OCI-LY1 (cell line): ENCODE results near the gene PAK2.
"Not testable (repeated sequence)": the region's sequence is repeated elsewhere in the genome, so short reads cannot be mapped to it uniquely, and the experiment has no call there.

ENCODE experiments used
- H2AFZ ChIP-seq: fragments of 200-600 bp; sonication (generic), shearing (Covaris generic); 2 replicates; pipeline ENCODE4 v1.6.0; 2014; ENCODE audit warnings: antibody characterized with exemption, mild to moderate bottlenecking, low read length
- H3F3A ChIP-seq: fragments of 200-600 bp; sonication (generic), shearing (Covaris generic); 2 replicates; pipeline ENCODE4 v1.6.0; 2014; ENCODE audit warnings: mild to moderate bottlenecking, antibody characterized with exemption, low read length, moderate library complexity; ENCODE audit not compliant: insufficient read depth
- H3K27ac ChIP-seq: fragments of 200-600 bp; sonication (generic); 2 replicates; pipeline ENCODE4 v1.5.1; 2014; ENCODE audit warnings: low read length, mixed run types, mild to moderate bottlenecking, low read depth; ENCODE audit not compliant: poor library complexity, severe bottlenecking
- H3K27me3 ChIP-seq: fragments of 200-600 bp; sonication (generic); 2 replicates; pipeline ENCODE4 v1.6.0; 2014; ENCODE audit warnings: antibody characterized with exemption, mild to moderate bottlenecking, low read length, moderate library complexity; ENCODE audit not compliant: insufficient read depth
- H3K36me3 ChIP-seq: fragments of 200-600 bp; sonication (generic); 2 replicates; pipeline ENCODE4 v1.6.1; 2014; ENCODE audit warnings: mild to moderate bottlenecking, antibody characterized with exemption, low read length, moderate library complexity, mixed read lengths; ENCODE audit not compliant: insufficient read depth
- H3K4me1 ChIP-seq: fragments of 200-600 bp; sonication (generic); 2 replicates; pipeline ENCODE4 v1.5.1; 2014; ENCODE audit warnings: mild to moderate bottlenecking, low read length, moderate library complexity; ENCODE audit not compliant: insufficient read depth, severe bottlenecking
- H3K4me2 ChIP-seq: fragments of 200-600 bp; sonication (generic), shearing (Covaris generic); 2 replicates; pipeline ENCODE4 v1.6.1; 2014; ENCODE audit warnings: low read length
- H3K4me3 ChIP-seq: fragments of 200-600 bp; sonication (generic); 2 replicates; pipeline ENCODE4 v1.5.1; 2014; ENCODE audit warnings: low read length, low read depth, mild to moderate bottlenecking, mixed read lengths; ENCODE audit not compliant: poor library complexity, severe bottlenecking
- H3K79me2 ChIP-seq: fragments of 200-600 bp; shearing (Covaris generic); 2 replicates; pipeline ENCODE4 v1.6.1; 2016; ENCODE audit warnings: mixed run types, low read length, mixed read lengths; ENCODE audit not compliant: insufficient read depth
- H3K9ac ChIP-seq: fragments of 200-600 bp; sonication (generic), shearing (Covaris generic); 2 replicates; pipeline ENCODE4 v1.6.1; 2014; ENCODE audit warnings: mild to moderate bottlenecking, low read length, mixed read lengths
- H3K9me2 ChIP-seq: fragments of 200-600 bp; sonication (generic), shearing (Covaris generic); 2 replicates; pipeline ENCODE4 v1.6.1; 2014; ENCODE audit warnings: low read depth, mild to moderate bottlenecking, low read length, mixed read lengths
- H3K9me3 ChIP-seq: fragments of 200-600 bp; shearing (Covaris generic); 2 replicates; pipeline ENCODE4 v1.6.1; 2014; ENCODE audit warnings: low read length, mixed read lengths
- H4K20me1 ChIP-seq: fragments of 200-600 bp; sonication (generic), shearing (Covaris generic); 2 replicates; pipeline ENCODE4 v1.6.0; 2016; ENCODE audit warnings: mild to moderate bottlenecking, low read length; ENCODE audit not compliant: insufficient read depth
- CTCF ChIP-seq: fragments of 200-600 bp; sonication (generic), shearing (Covaris generic); IDR thresholded peaks from 2 replicates; pipeline ENCODE4 v1.5.1; 2017; ENCODE audit warnings: mild to moderate bottlenecking, antibody characterized with exemption, low read length, moderate library complexity, mixed read lengths
- EZH2 ChIP-seq: fragments of 200-600 bp; sonication (generic), shearing (Covaris generic); IDR thresholded peaks from 2 replicates; pipeline ENCODE4 v1.8.0; 2017; ENCODE audit warnings: borderline replicate concordance, mixed run types, mild to moderate bottlenecking, antibody characterized with exemption, low read length, moderate library complexity, mixed read lengths

PAK2 gene

GRCh38 chr3:196843435-196844110 lies 103.9 kb downstream of the PAK2 start:
- no peaks in the 10 kb centered on the region for H3F3A ChIP-seq
- no peaks in the 10 kb centered on the region for H3K36me3 ChIP-seq
- H3K9ac ChIP-seq = no peak overlapping the region
- H3K79me2 ChIP-seq = no peaks in the 10 kb centered on the region
- H3K9me3 ChIP-seq = no peaks in the 10 kb centered on the region; the same call in 1 of the 2 replicates
- no peaks in the 10 kb centered on the region for H3K9me2 ChIP-seq
- H3K4me1 ChIP-seq = peaks cover 9% of the 10 kb centered on the region
- H3K27ac ChIP-seq = no peak overlapping the region
- no peaks in the 10 kb centered on the region for H3K27me3 ChIP-seq
- TF ChIP-seq CTCF = no peak
- TF ChIP-seq EZH2 = no peak
- H2AFZ ChIP-seq = no peak overlapping the region
- H4K20me1 ChIP-seq = no peaks in the 10 kb centered on the region
- H3K4me2 ChIP-seq = no peak overlapping the region
- no peak overlapping the region for H3K4me3 ChIP-seq

GRCh38 chr3:196844235-196845219 lies 104.9 kb downstream of the PAK2 start:
- H3K9ac ChIP-seq, H3K4me3 ChIP-seq, H4K20me1 ChIP-seq, H3F3A ChIP-seq, H3K36me3 ChIP-seq, H3K9me3 ChIP-seq, H3K4me2 ChIP-seq, H2AFZ ChIP-seq, H3K79me2 ChIP-seq, H3K27me3 ChIP-seq, H3K27ac ChIP-seq, H3K9me2 ChIP-seq, H3K4me1 ChIP-seq: not testable (repeated sequence)

GRCh38 chr3:196848375-196848774 lies 108.7 kb downstream of the PAK2 start:
- not testable (repeated sequence) for H3K4me2 ChIP-seq, H3F3A ChIP-seq, H3K27me3 ChIP-seq, H3K27ac ChIP-seq, H3K36me3 ChIP-seq, H3K9me2 ChIP-seq, H3K9me3 ChIP-seq, H3K9ac ChIP-seq, H3K79me2 ChIP-seq, H3K4me3 ChIP-seq, H4K20me1 ChIP-seq, H3K4me1 ChIP-seq, H2AFZ ChIP-seq

- Histone ChIP-seq H2AFZ (no peak overlapping the region), H3K79me2 (no peaks in the 10 kb centered on the region), H3K27me3 (no peaks in the 10 kb centered on the region), H3K9ac (no peak overlapping the region), H3K27ac (no peak overlapping the region), H3K4me1 (no peaks in the 10 kb centered on the region), H3K4me2 (no peak overlapping the region), H3K4me3 (no peak overlapping the region), H3K9me3 (peaks cover 7% of the 10 kb centered on the region), H3K36me3 (no peaks in the 10 kb centered on the region; the same call in 1 of the 2 replicates), H3F3A (no peaks in the 10 kb centered on the region), H4K20me1 (no peaks in the 10 kb centered on the region), H3K9me2 (no peaks in the 10 kb centered on the region)
- no peak for TF ChIP-seq CTCF
- TF ChIP-seq EZH2 = no peak
These were observed 109.6 kb downstream of the PAK2 start for GRCh38 chr3:196849180-196849741.

- not testable (repeated sequence) for H3K79me2 ChIP-seq, H2AFZ ChIP-seq, H3K27me3 ChIP-seq, H3K4me1 ChIP-seq, H3K4me2 ChIP-seq, H3K36me3 ChIP-seq, H3K9ac ChIP-seq, H4K20me1 ChIP-seq, H3F3A ChIP-seq, H3K27ac ChIP-seq, H3K9me2 ChIP-seq, H3K4me3 ChIP-seq
- peaks cover 10% of the 10 kb centered on the region; the same call in 1 of the 2 replicates for H3K9me3 ChIP-seq
These were observed 123.3 kb downstream of the PAK2 start for GRCh38 chr3:196863000-196863399.
